Gastroesophageal sphincter (tissue), 3 donors: ENCODE results near the gene SLC46A1.

Experiments used
- EP300 ChIP-seq: sonication (generic); formaldehyde crosslinking; IDR thresholded peaks from one replicate; pipeline ENCODE4 v1.6.1; 2017; ENCODE audit warnings: antibody characterized with exemption, mild to moderate bottlenecking
- POLR2A ChIP-seq, 2 donors: fragments of 450-650 bp; IDR thresholded peaks; one replicate each; pipeline ENCODE4 v1.6.1; 2017; ENCODE audit warnings: antibody characterized with exemption in 2 of 2, mild to moderate bottlenecking in 2 of 2, moderate library complexity in 1 of 2
- TF ChIP-seq, protein P1 (sequence below), 4 experiments: fragments of 200-600 bp in 2 of 4; fragments of 450-650 bp in 2 of 4; sonication (generic) in 1 of 4; IDR thresholded peaks; one replicate each; pipeline ENCODE4 v1.5.1; 2017 to 2019; ENCODE audit warnings: antibody characterized with exemption in 4 of 4, mild to moderate bottlenecking in 2 of 4, moderate library complexity in 2 of 4

DNA sequence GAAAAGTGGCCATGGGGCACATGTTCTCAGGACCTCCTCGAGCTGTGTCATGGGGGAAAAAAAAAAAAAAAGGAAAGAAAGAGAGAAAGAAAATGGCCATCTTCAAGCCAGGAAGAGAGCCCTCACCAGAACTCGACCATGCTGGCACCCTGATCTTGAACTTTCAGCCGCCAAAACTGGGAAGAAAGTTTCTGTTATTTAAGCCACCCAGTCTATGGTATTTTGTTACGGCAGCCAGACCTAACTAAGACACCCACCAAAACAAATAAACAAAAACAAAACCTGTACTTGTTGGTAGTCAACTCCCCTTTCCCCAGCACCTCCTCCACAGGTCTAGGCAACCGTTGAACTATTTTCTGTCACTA, 41.4 kb upstream of the SLC46A1 start:
- TF ChIP-seq, protein P1, sequence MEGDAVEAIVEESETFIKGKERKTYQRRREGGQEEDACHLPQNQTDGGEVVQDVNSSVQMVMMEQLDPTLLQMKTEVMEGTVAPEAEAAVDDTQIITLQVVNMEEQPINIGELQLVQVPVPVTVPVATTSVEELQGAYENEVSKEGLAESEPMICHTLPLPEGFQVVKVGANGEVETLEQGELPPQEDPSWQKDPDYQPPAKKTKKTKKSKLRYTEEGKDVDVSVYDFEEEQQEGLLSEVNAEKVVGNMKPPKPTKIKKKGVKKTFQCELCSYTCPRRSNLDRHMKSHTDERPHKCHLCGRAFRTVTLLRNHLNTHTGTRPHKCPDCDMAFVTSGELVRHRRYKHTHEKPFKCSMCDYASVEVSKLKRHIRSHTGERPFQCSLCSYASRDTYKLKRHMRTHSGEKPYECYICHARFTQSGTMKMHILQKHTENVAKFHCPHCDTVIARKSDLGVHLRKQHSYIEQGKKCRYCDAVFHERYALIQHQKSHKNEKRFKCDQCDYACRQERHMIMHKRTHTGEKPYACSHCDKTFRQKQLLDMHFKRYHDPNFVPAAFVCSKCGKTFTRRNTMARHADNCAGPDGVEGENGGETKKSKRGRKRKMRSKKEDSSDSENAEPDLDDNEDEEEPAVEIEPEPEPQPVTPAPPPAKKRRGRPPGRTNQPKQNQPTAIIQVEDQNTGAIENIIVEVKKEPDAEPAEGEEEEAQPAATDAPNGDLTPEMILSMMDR (IDR thresholded peaks at IDR 0.05) = no peak
- TF ChIP-seq POLR2A (IDR thresholded peaks at IDR 0.05) (no peak), EP300 (no peak)
